HG03097 (cell line): ENCODE results near the gene CEP170.
"Not testable (repeated sequence)": the region's sequence is repeated elsewhere in the genome, so short reads cannot be mapped to it uniquely, and the experiment has no call there.

Experiments used
- ATAC-seq: cut with Tn5 transposase; IDR thresholded peaks from one replicate; pipeline ENCODE4 v1.9.1; 2021; ENCODE audit not compliant: unreplicated experiment, low FRiP score

Gene CEP170

DNA sequence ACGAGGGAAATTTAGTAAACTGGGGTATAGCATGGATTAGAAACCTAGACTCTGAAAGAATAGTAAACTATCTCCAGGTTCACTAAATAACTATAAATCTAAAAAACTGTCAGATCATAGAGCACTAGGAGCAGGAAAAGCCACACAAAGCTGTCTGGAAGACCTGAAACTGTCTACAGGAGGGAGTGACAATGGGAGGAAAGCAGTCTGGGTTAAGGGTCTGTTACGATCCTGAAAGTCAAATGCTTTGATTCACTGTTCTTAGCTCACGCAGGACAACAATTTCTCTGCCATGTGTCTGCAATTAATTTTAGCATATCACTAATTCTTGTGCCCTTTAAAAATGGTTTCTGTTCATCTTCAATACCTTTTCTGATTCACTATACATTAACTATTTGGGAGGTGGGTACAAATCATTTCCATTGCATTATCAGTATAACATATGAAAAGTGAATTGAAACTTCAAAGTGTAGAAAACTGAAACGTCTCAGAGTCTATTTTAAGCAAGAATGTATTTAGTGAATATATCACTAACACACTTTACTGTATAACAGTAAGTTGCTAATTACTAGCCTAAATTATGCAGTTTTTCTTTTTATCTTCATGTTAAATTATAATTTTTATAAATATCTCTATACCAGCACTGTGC lies 18.4 kb downstream of the CEP170 start:
- peak; percentile 66 for ATAC-seq

DNA sequence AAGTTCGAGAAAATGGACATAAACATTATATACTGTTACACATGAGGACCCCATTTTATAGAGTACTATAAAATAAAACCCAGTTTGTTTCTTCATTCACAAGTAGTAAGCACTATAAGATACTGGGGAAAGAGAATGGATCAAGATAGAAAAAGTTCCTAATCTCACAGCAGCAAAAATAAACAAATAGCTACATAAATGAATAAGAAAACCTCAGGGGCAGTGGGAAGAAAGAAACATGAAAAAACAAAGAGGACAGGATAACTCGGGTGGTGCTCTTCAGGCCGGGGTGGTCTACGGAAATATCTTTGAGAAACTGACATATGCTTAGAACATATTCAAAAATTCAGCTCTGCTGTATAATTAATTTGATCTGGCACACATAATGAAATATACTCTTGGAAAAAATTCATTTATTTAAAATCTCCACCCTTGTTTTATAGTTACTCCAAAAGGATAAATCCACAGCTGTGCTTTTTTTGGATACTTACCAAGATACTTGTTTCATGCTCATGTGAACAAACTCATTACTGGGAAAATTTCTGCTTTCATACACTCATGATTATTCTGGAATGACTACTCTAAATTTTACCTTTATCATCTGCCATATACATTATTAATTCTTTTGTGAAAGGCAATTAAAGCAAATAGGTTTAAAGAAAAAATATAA lies 20.0 kb downstream of the CEP170 start:
- no peak for ATAC-seq

DNA sequence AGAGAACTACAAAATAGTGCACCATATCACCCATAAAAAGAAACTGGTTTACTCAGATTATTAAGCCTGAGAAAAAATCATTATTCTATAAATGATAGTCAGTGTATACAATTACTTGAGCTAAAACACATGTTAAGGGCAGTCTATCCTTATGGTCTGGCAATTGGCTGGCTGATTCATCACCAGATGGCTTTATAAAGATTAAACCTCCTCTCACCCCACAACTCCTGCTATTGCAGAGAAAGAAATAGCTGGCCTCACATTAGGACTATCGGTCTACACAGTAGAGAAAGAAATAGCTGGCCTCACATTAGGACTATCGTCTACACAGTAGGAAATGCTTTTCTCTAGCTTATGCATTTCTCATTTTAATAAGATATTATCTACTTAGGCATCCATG lies 21.2 kb downstream of the CEP170 start:
- no peak for ATAC-seq

DNA sequence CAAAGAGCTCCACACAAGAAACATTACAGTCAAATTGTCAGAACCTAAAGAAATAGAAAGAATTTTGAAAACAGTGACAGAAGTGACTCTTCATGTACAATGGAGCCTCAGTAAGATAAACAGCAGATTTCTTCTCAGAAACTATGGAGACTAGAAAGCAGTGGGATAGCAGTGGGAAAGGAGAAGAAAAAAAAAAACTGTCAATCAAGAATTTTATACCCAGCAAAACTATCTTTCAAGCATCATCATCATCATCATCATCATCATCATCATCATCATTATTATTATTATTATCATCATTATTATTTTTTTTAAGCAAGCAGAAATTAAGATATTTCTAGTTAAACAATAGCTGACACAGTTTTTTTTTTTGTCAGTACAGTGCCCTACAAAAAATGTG lies 24.2 kb downstream of the CEP170 start:
- ATAC-seq = no peak

DNA sequence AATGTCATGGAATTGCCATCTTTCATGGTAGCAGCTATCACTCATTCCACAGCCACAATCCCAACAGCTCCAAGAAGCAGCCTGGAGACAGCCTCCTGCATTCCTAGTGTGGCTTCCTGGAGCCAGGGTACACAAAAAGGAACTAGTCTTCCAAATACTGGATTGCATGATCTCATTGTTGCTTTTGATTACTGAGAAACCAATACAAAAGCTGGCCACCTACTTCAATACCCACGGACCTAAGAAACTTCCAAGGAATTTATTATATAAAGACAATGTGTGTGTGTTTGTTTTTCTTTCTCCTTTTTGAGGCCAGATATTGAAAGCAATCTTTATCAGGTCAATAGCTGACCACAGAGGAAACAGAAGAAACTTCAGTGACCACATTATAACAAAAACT lies 25.6 kb downstream of the CEP170 start:
- no peak for ATAC-seq

DNA sequence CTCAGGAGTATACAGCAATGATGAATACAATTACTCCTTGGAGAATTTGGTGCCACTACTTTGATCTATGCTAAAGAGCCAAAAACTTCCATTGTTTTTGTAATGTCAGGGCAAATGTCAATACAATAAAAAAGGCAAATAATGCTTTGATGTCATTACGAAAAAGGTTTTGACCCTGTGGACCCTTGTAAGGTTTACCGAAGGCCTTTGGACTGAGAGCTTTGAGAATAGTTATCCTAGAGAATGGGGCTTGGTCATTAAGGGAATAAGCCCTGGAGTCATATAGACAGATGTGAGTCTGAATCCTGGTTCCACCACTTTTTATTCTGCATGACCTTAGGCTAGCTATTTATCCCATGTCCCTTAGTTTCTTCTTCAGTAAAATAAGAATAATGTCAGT lies 27.5 kb downstream of the CEP170 start:
- no peak for ATAC-seq

DNA sequence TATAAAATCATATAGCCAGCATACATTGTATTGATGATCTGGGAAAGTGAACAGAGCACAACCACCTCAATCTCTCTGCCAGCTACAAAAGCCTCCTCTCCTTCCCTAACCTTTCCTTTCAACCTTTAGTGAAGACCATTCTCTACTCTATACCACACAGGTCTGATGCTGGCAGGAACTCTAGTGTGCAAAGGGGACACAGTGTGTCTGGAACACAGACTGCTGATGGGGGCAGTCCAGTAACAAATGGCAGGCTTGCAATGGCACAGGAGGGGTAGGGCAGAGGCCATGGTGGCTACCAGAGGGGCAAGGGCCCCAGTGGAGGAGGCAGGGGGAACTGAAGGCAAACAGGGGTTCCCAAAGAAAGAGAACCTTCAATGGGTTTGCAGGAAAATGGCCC lies 37.0 kb downstream of the CEP170 start:
- no peak for ATAC-seq

DNA sequence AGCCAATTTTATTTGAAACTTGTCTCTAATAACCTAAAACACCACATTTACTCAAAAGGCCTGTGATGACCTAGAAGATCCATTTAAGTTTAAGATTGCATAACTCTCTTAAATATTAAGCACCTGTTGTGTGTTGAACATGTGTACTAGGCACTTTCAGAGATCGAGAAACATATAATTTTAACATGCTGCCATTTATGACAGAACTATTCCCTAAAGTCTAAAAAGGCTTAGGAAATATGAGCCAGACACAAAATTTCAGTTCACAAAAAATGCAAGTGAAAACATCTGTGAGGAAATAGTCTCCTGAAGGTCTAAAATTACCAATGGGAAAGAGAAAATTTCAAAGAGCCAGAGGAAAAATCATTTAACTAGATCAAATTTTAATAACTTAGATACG lies 37.7 kb downstream of the CEP170 start:
- ATAC-seq = no peak

DNA sequence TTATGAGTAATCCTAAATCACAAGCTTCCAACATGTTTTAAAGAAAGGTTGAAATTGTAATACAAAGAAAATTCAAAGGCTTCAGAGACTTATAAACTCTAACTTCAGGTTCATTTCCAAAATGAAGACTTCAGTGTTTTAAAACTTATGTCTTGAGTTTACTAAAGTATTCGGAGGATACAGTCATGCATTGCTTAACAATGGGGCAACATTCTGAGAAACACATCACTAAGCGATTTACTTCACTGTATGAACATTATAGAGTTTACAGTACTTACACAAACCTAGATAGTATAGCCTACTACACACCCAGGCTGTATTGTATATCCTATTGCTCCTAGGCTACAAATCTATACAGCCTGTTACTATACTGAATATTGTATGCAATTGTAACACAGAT lies 38.3 kb downstream of the CEP170 start:
- no peak for ATAC-seq

DNA sequence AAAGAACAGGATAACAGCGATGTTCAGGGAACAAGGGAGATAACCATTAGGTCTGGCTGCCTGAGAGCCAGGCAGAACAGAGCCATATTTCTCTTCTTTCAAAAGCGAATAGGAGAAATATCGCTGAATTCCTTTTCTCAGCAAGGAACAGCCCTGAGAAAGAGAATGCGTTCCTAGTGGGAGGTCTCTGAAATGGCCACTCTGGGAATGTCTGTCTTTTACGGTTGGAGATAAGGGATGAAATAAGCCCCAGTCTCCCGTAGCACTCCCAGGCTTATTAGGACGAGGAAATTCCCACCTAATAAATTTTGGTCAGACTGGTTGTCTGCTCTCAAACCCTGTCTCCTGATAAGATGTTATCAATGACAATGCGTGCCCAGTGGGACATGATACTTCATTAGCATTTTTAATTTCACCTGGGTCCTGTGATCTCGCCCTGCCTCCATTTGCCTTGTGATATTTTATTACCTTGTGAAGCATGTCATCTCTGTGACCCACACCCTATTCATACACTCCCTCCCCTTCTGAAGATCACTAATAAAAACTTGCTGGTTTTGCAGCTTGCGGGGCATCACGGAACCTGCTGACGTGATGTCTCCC lies 39.7 kb downstream of the CEP170 start:
- ATAC-seq = not testable (repeated sequence)

DNA sequence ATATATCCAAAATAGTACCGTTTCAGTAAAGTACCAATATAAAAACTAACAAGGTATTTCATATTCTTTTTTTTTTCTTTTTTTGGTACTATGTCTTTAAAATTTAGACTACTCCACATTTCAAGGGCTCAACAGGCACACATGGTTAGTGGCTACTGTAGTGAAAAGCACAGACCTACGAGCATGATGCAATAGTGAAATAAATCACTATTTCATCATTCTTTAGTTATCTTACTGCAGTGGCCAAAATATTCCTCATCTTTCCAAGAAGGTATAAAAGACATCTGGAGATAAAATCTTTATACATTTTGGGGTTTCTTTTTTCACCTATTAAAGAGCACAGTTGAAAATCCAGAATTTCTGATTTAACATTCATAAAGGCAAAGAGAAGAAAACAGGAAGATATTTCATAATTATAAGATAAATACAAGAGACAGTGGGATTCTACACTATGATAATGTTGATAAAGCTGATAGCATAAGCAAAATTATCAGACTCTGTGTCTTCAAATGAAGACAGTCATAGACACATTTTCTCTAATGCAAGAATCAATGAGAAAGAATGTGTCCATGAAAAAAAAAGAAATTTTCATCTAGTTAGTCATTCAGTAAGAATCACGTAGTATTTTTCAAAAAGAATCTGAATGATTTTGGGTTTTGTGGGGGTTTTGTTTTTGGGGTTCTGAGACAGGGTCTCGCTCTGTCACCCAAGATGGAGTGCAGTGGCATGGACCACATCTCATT lies 41.9 kb downstream of the CEP170 start:
- no peak for ATAC-seq

DNA sequence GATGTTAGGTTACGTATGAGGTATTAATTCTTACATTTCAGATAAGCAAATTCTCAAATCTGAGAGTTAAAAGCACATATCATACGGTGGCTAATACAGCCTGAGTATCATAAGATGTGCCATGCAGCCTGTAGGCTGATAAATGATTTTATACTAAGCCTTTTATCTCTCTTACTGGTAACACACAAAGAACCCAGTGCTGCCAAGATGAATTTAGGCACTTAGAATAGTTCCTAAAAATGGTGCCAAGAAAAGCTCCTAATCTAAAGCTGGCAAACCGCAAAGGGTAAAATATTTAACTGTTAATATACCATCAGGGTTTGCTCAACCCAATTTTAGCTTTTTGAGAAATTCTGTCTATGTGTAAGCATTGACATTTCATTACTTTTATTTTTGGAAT lies 43.1 kb downstream of the CEP170 start:
- ATAC-seq = not testable (repeated sequence)

DNA sequence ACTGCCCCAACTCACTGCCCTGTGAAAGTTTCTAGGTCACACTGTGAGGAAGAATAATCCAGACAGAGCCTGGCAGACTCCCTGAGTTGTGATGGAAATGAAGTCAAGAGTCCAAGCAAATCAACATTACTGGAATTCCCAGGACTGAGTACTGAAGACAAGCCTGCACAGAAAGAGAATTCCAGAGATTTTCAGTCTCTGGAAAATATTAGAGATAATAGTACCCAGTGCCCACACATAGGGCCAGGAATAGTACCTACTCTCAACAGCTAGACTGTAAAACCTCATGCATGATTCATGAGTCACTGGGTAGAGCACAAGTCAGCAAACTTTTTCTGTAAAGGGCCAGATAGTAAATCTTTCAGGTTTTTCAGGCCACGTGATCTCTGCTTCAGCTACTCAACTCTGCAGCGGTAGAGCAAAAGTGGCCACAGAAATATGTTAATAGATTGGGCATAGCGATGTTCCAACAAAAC lies 50.0 kb downstream of the CEP170 start:
- ATAC-seq = not testable (repeated sequence)

DNA sequence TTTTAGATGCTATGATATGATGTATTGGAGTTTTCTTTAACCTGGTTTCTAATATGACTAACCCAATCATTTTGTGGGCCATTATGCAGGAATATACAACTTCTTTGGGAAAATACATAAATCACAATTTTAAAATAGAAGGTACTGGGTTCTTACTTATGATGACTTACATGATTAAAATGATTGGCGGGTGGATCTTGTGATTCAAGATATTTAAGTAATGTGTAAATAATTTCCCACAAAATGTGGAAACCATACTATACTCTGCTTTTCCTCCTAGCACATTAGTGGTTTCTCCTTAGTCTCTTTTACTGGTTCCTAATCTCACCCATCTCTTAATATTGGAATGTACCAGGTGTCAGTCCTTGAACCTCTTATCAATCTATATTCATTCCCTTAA lies 50.7 kb downstream of the CEP170 start:
- ATAC-seq = not testable (repeated sequence)

DNA sequence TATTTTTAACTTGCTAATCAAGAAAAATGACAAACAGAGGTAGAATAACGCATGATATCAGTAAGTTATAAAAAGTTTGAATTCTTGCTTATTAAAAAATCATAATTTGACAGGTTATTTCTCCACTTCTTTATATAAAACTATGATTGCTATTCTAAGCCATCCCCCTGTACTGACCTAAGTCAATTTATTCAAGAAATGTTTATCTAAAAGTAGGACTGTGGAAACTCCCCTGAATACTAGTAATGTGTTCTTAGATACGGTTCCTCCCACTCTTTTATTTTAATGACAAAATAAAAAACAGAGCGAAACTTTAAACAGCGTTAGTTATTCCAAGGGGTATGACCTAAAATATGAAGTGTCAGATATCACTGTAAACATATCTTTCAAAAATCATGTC lies 51.9 kb downstream of the CEP170 start:
- ATAC-seq = not testable (repeated sequence)

DNA sequence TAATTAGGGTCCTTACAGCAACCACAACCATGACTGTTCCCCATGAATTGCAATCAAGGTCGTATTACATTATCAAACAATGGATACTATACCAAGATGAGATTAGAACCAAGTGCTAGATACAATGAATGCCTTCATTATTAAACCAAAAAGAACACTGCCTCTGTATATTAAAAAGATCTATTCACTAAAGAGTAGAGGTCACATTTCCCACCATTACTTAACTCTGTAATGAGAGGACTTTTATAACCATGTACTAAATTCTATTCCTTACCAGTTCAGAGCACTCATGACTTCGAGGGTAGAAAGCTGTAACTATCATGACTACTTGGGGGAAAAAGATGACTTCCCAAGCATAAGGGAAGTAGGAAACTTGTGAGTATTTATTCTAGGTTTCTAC lies 53.8 kb downstream of the CEP170 start:
- not testable (repeated sequence) for ATAC-seq

DNA sequence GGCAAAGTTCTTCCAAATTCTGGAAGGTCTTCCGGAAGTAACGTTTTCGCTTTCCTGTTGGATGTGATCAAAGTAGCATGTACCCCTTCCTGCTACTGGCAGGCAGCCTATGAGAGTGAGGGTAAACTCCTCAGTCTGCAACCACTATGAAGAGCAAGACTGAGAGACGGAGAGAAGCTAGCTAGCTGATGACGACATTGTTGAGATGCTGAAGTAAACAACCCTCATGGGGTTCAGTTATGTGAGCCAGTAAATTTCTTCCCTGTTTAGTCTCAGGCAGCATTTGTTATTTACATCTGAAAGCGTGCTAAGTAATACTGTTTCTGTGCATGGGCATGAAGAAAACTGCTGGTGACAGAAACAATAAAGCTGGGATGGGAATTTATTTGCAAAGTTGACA lies 57.6 kb downstream of the CEP170 start:
- not testable (repeated sequence) for ATAC-seq

DNA sequence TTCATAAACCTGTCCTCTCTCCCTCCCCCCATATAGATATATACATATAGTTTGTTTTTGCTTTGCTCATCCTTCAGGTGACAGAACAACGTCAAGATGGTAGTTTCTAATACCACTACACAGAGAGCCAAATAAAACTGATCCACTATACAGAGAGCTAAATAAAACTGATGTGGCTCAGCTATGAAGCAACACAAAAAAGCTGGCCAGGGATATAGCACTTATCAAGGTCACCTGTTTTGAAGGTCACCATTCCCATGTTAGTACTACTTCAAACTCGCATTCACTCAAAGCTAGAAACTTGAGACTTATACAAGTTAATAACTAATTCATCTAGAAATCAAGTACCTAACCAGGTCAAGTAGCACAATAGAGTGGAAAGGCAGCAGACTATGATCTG lies 61.8 kb downstream of the CEP170 start:
- ATAC-seq = not testable (repeated sequence)

DNA sequence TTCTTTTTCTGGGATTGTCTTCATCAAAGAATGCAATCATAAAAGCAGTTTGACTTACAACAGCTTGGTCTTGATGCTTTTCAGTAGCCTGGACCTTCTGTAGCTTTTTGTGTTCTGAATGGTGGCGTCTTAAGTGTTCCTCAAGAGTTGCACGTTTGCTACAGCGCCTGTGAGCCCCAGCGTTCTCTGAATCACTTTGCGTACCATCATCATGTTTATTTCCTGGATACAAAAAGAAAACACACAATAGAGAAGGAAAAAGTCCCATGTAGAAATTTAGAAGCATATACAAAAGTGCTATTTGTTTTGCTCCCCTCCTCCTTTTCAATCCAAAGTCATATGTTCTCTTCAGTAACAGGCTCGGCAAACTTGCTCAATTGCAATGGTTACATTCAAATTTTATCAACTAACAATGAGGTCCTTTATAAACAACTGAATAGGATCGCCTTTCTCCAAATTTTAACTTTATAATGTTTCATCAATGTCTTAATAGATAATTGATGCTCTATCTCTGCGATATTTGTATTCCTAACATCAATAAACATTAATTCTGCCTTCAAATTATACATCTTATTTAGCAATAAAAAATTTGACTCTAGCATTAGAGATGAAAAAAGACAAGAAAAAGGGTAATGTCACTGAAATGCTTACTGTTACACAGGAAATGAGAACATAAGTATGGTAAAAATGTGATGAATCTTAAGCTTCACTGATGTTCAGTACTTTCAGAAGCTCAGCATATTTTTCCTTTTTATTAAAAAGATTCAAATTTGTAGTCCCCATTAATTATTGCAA lies 68.7 kb downstream of the CEP170 start:
- not testable (repeated sequence) for ATAC-seq

DNA sequence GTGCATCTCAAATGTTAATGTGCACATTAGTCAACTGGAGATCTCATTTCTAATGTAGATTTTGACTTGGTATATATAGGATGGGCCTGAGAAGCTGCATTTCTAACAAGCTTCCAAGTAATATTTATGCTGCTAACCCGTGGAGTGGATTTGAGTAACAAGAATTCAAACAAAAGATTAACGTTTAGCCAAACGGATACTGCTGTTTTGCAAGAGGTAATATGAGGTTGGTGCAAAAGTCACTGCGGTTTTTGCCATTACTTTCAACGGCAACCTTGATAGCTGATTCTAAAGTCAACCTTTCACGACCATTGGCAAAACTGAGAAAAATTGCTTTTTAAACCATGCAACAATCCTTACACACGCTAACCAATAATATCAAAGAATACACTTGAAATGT lies 70.3 kb downstream of the CEP170 start:
- ATAC-seq = not testable (repeated sequence)
